ENCODE measurements around the gene RPS18.
"Not testable (repeated sequence)": the region's sequence is repeated elsewhere in the genome, so short reads cannot be mapped to it uniquely, and the experiment has no call there.

The RPS18 gene

GRCh38 chr6:33272275-33273128 is 627 bp downstream of the RPS18 start:
- no peak for DNase-seq (ENCODE audit: low read depth in 1 of 2, low spot score in 1 of 2)

- DNase-seq (ENCODE audit: low read depth in 1 of 2, low spot score in 1 of 2), result no peak
These were observed 1.5 kb downstream of the RPS18 start for GRCh38 chr6:33273129-33273923.

DNA sequence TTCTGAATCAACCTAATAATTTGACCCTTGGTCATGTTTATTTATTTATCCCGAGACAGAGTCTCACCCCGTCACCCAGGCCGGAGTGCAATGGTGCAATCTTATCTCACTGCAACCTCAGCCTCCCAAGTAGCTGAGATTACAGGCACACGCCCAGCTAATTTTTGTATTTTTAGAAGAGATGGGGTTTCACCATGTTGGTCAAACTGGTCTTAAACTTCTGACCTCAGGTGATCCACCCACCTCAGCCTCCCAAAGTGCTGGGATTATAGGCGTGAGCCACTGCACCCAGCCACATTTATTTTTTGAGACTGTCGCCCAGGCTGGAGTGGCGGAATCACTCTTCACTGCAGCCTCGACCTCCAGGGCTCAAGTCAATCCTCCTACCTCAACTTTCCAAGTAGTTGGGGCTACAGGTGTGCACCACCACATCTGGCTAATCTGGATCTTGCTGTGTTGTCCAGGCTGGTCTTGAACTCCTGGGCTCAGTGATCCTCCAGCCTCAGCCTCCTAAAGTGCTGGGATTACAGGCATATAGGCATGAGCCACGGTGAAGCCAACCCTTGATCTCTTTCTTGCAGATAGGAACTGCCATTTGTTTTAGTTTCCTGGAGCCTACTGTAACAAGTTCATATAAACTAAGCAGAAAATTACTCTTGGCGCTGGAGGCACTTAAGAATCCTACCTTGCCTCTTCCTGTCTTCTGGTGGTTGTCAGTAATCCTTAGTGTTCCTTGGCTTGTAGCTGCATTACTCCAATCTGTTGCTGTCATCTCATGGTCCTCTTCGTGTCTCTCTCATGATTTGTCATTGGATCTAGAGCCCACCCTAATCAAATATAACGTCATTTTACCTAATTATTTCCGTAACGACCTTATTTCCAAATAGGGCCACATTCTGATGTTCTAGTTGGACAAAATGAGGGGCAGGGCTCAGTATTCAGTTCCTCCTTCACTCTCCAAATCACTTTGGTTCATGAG is 2.3 kb downstream of the RPS18 start:
- no peak for DNase-seq (ENCODE audit: low read depth in 1 of 2, low spot score in 1 of 2)

DNA sequence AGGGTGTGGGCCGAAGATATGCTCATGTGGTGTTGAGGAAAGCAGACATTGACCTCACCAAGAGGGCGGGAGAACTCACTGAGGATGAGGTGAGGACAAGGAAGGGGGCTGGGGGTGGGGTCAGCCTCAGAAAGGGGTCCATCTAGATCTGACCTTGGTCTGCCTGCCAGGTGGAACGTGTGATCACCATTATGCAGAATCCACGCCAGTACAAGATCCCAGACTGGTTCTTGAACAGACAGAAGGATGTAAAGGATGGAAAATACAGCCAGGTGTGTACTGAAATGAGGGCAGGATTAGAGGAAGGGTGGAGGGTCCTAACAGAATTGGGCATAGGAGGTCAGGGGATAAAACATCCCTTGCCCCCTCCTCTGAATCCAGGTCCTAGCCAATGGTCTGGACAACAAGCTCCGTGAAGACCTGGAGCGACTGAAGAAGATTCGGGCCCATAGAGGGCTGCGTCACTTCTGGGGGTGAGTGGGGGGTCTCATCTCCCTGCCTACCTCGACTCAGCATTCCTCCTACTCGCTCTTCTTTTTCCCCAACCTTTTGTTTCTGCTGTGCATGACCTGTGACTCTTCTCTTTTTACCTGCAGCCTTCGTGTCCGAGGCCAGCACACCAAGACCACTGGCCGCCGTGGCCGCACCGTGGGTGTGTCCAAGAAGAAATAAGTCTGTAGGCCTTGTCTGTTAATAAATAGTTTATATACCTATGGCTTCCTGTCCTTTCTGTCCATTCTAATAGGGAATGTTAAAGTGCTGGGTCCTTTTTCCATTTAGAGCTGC is 4.1 kb downstream of the RPS18 start:
- not testable (repeated sequence) for DNase-seq (ENCODE audit: low read depth in 1 of 2, low spot score in 1 of 2)

DNA sequence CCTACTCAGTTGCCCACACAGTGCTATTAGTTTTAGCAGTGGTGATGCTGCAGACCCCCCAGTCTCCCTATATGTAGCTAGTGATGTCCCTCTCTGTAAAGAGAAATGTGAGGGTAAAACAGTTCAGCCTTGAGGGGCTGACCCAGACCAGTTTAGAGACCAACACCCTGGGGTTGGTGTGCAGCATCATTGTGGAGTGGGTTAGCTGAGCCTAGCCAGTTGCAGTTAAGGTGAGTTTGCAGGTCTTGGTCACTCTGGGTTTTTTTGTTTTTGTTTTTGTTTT is 4.6 kb downstream of the RPS18 start:
- DNase-seq (ENCODE audit: low read depth in 1 of 2, low spot score in 1 of 2), result no peak

GRCh38 chr6:33276864-33277662 is 5.2 kb downstream of the RPS18 start, which contains the start of gene B3GALT4:
B3GALT4 (plus strand) TSS chr6:33277123; CDS start chr6:33277420, 297 bp downstream.
- peak; percentile 64 to 71 for DNase-seq (ENCODE audit: low read depth in 1 of 2, low spot score in 1 of 2)

GRCh38 chr6:33277663-33278391 is 6.0 kb downstream of the RPS18 start:
- DNase-seq (ENCODE audit: low read depth in 1 of 2, low spot score in 1 of 2), result no peak

DNA sequence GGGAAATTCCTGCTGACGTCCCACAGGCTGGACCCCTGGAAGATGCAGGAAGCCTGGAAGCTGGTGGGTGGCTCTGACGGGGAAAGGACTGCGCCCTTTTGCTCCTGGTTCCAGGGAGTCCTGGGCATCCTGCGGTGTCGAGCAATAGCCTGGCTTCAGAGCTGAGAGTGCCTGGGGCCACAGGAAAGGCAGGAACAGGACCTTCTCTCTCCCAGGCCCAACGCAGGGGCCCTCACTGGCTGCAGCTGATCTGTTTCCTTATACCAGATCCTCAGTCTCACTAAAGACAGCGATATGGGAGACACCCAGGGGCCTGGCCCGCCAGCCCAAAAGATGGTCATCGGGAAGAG is 6.5 kb downstream of the RPS18 start:
- DNase-seq (ENCODE audit: low read depth in 1 of 2, low spot score in 1 of 2), result no peak

- no peak for DNase-seq (ENCODE audit: low read depth in 1 of 2, low spot score in 1 of 2)
These were observed 6.9 kb downstream of the RPS18 start for GRCh38 chr6:33278810-33279209.

- no peak for DNase-seq (ENCODE audit: low read depth in 1 of 2, low spot score in 1 of 2)
These were observed 7.4 kb downstream of the RPS18 start for GRCh38 chr6:33279257-33279695.

- no peak for DNase-seq (ENCODE audit: low read depth in 1 of 2, low spot score in 1 of 2)
These were observed 8.2 kb downstream of the RPS18 start for GRCh38 chr6:33279971-33280511.

GRCh38 chr6:33280539-33280938 is 8.7 kb downstream of the RPS18 start:
- DNase-seq (ENCODE audit: low read depth in 1 of 2, low spot score in 1 of 2), result no peak

GRCh38 chr6:33285214-33285613 is 13.3 kb downstream of the RPS18 start:
- not testable (repeated sequence) for DNase-seq (ENCODE audit: low read depth in 1 of 2, low spot score in 1 of 2)

- DNase-seq (ENCODE audit: low read depth in 1 of 2, low spot score in 1 of 2), result no peak
These were observed 15.4 kb downstream of the RPS18 start for GRCh38 chr6:33286946-33287914.

DNA sequence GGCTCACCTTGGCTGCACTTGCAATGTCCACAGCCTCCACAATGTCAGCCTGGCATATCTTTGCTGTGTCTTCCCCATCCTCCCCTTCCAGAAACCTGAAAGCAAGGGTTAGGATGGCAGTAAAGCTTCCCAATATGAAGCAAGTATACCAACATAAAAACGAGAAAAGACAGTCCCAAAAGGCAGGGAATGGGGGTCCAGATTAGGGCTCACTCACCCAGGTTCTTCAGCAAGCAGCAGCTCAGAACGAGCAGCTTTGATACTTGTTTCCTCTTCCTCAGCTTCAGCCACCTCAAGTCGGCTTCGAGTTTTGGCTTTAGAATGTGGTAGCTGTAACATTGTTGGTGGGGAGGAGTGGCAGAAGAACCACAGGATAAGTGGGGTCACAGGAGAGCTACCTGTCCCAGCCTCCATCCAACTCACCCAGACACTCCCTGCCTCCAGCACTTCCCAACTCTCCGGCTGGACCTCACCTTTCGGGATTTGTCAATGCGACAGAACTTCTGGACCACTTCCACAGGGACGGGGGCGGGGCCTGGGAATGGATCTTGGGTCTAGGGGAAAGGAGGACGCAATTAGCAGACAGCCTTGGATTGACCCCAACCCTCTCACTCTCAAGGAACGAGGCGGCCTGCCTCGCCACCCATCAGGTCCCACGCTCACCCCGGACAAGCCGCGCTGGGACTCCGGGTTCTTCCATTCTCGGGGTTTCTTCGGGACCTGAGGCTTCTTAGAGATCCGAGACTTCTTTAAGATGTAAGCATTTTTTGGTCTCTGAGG is 16.5 kb downstream of the RPS18 start:
- no peak for DNase-seq (ENCODE audit: low read depth in 1 of 2, low spot score in 1 of 2)

DNA sequence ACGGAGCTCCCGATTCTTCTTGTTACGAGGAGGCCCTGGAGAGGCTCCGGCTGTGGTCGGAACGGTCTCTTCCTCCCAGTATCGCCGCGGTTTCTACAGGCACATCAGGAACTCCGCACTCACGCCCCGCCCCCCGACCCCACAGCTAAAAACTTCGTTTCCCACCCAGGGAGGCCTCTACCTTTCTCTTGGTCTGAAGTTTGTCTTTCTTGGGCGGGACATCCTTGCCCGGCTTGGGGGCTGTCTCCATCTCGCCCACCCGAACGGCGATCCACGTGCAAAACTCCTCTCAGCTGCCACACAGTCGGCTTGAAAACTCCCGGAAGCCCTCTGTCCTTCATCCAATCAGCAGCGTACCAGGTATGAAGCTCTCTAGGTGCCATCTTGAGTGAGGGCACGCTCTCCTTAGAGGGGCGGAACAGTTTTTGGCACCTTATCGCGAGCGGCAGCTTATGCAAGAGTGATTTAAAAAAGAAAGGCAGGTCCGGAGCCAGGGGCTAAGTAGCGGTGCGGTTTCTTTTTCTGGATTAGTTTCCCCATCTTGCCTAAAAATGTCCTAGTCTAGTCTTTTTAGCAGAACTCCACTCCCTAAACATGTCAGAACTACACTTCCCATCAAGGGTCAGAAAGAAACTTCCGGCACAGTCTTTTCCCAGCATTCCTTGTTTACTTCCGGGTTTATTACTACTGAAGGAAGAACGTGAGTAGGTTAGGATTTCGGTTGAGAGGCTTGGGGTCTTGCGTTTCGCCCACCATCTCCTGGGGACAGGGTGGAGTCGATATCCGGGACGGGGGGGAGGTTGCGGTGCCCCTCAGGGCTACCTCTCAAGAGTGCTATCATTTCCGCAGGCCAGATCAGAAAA is 17.3 kb downstream of the RPS18 start, which contains the start of the genes PFDN6 and WDR46:
Gene PFDN6, plus strand, starts transcription at position 681 of the 863 bp plus-strand sequence. CDS start 256 bp downstream, outside the sequence.
Gene WDR46, minus strand, starts transcription at position 319 of the 863 bp plus-strand sequence. Its CDS starts 69 bp downstream, at position 250.
- DNase-seq (ENCODE audit: low read depth in 1 of 2, low spot score in 1 of 2), result peak; percentile 62 to 75
